Neutrophil (primary cell): Measurements from ENCODE around the gene SORCS2.

ENCODE experiments used
- H3K27ac ChIP-seq: fragments of 200-600 bp; sonication (generic); 2 replicates; pipeline ENCODE4 v1.5.1; 2016; ENCODE audit warnings: mild to moderate bottlenecking, moderate library complexity
- H3K27me3 ChIP-seq: fragments of 200-600 bp; sonication (generic); 2 replicates; pipeline ENCODE4 v1.6.0; 2016; ENCODE audit warnings: mild to moderate bottlenecking
- H3K36me3 ChIP-seq: fragments of 200-600 bp; sonication (generic); 2 replicates; pipeline ENCODE4 v1.5.1; 2017
- H3K4me1 ChIP-seq, 2 experiments: fragments of 200-600 bp in 1 of 2; sonication (generic) in 1 of 2; 1 replicate in 1 of 2; 2 replicates in 1 of 2; pipeline versions ENCODE4 v1.5.1 to v1.6.1; 2013 to 2016; ENCODE audit warnings: low read depth in 1 of 2, low read length in 1 of 2, mild to moderate bottlenecking in 1 of 2, moderate library complexity in 1 of 2; ENCODE audit not compliant: control insufficient read depth in 1 of 2, insufficient read depth in 1 of 2
- H3K4me3 ChIP-seq, 2 experiments: fragments of 200-600 bp in 1 of 2; sonication (generic) in 1 of 2; 1 replicate in 1 of 2; 2 replicates in 1 of 2; pipeline ENCODE4 v1.5.1; 2013 to 2016; ENCODE audit warnings: low read depth in 1 of 2, low read length in 1 of 2, mild to moderate bottlenecking in 1 of 2, moderate library complexity in 1 of 2
- H3K9me3 ChIP-seq: fragments of 200-600 bp; sonication (generic); 2 replicates; pipeline ENCODE4 v1.5.1; 2016
- CTCF ChIP-seq: fragments of 200-600 bp; sonication (generic); IDR thresholded peaks from 2 replicates; pipeline ENCODE4 v1.5.1; 2016; ENCODE audit warnings: antibody characterized with exemption

SORCS2 gene

GRCh38 chr4:7335344-7336066, 143.2 kb downstream of the SORCS2 start:
- no peak overlapping the region for H3K27ac ChIP-seq
- no peaks in the 10 kb centered on the region for H3K27me3 ChIP-seq
- no peak for TF ChIP-seq CTCF
- H3K36me3 ChIP-seq = no peaks in the 10 kb centered on the region
- H3K4me1 ChIP-seq = no peaks in the 10 kb centered on the region
- H3K4me3 ChIP-seq = no peak overlapping the region
- H3K9me3 ChIP-seq = no peaks in the 10 kb centered on the region

- H3K36me3 ChIP-seq = no peaks in the 10 kb centered on the region
- no peak overlapping the region for H3K27ac ChIP-seq
- no peaks in the 10 kb centered on the region for H3K4me1 ChIP-seq
- H3K27me3 ChIP-seq = no peaks in the 10 kb centered on the region
- no peak overlapping the region for H3K4me3 ChIP-seq
- no peaks in the 10 kb centered on the region for H3K9me3 ChIP-seq
- no peak for TF ChIP-seq CTCF
Observed at GRCh38 chr4:7336067-7336569, 143.8 kb downstream of the SORCS2 start.

GRCh38 chr4:7336732-7337131, 144.4 kb downstream of the SORCS2 start:
- Histone ChIP-seq H3K27me3 (no peaks in the 10 kb centered on the region), H3K4me3 (no peak overlapping the region), H3K36me3 (no peaks in the 10 kb centered on the region), H3K9me3 (no peaks in the 10 kb centered on the region), H3K27ac (no peak overlapping the region), H3K4me1 (no peaks in the 10 kb centered on the region)
- no peak for TF ChIP-seq CTCF

- H3K27me3 ChIP-seq = no peaks in the 10 kb centered on the region
- H3K27ac ChIP-seq = no peak overlapping the region
- H3K36me3 ChIP-seq = no peaks in the 10 kb centered on the region
- no peak overlapping the region for H3K4me3 ChIP-seq
- no peak for TF ChIP-seq CTCF
- no peaks in the 10 kb centered on the region for H3K4me1 ChIP-seq
- no peaks in the 10 kb centered on the region for H3K9me3 ChIP-seq
Observed at GRCh38 chr4:7337196-7338058, 145.1 kb downstream of the SORCS2 start.

GRCh38 chr4:7338059-7338452, 145.7 kb downstream of the SORCS2 start:
- no peaks in the 10 kb centered on the region for H3K27me3 ChIP-seq
- no peaks in the 10 kb centered on the region for H3K36me3 ChIP-seq
- H3K4me3 ChIP-seq = no peak overlapping the region
- TF ChIP-seq CTCF = no peak
- H3K9me3 ChIP-seq = no peaks in the 10 kb centered on the region
- H3K4me1 ChIP-seq = no peaks in the 10 kb centered on the region
- no peak overlapping the region for H3K27ac ChIP-seq
